ENCODE measurements around the gene SCARB2. TPM values are rescaled to one million over a fixed set of nuclear protein-coding genes. Genes with fewer than 3 reads are reported as not detected.

SCARB2 gene
- total RNA-seq, 2 experiments from 2014 or later = 4.1 to 5.1 TPM

GRCh38 chr4:76175336-76175735 is 38.3 kb downstream of the SCARB2 start:
- CTCF ChIA-PET = interaction anchor here (1.8 kb wide), 1 partner anchor 203 kb away, joined by 5 read pairs; no protein-coding TSS in a partner anchor
- POLR2A ChIA-PET = no interaction called here

- CTCF ChIA-PET = interaction anchor here (1.8 kb wide), 1 partner anchor 204 kb away, joined by 5 read pairs; no protein-coding TSS in a partner anchor
These were observed 39.4 kb downstream of the SCARB2 start for GRCh38 chr4:76174216-76174615.

DNA sequence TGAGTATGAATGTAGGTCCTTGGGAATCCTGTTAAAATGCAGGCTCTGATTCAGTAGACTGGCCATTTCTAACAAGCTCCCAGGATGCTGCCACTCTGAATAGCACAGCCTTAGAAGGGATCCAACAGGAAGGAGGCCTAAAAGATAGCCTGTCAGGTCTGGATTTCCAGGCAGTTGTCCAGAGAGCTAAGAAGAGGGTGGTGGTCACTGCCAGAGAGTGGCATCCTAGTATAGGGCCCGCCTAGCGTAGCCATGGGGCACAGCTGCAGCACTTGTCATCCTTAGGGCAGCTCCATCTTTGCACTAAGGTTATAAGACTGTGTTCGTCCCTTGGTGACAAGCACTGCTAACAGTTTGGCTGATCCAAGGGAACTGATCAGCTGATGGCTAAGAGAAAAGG is 44.9 kb downstream of the SCARB2 start:
- CTCF ChIA-PET = interaction anchor here (2.3 kb wide), 1 partner anchor 11 kb away, joined by 5 read pairs; no protein-coding TSS in a partner anchor
- POLR2A ChIA-PET = no interaction called here

More at GRCh38 chr4:76174216-76174615, 39.4 kb downstream of the SCARB2 start:
- POLR2A ChIA-PET = no interaction called here

GRCh38 chr4:76166480-76166879 is 47.1 kb downstream of the SCARB2 start:
- ChIA-PET CTCF (no interaction called here), POLR2A (no interaction called here)

DNA sequence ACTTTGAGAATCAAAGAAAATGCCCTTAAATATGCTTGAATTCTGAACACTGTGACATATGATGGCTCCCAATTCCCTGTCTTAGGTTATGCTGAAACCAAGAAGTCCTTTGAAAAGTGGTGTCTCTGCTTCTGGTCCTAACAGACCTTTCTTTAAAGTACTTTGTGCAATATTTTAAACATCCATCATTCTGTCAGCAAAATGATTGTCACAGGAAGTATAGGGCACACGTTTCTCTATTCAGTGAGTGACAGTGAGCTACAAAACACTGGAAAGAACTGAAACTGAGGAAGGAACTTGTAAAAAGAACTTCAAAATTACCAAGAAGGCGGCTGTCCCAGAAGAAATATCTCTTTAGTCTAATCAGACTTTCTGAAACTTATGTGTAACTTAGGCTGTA is 53.3 kb downstream of the SCARB2 start:
- ChIA-PET CTCF (no interaction called here), POLR2A (interaction anchor here (0.5 kb wide), 1 partner anchor 16 kb away, joined by 4 read pairs; no protein-coding TSS in a partner anchor)

DNA sequence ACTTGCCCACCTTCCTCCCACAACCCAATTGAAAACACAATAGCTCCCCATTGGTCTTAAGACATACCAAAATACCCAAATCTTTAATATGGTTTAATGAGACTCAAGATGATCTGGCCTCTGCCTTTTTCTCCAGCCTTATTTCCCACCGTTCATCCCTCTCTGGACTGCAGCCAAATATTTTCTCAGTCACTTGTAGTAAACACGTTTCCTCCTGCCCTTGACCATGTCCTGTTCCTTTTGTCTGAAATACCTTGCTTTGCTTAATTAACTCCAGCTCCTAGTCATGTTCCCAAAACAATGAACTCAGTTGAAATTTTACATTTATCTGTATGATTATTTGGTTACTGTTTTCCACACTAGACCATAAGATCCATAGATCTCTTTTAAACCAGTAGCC is 57.0 kb downstream of the SCARB2 start:
- ChIA-PET CTCF (interaction anchor here (1.2 kb wide), 1 partner anchor 23 kb away, joined by 4 read pairs; no protein-coding TSS in a partner anchor), POLR2A (no interaction called here)

GRCh38 chr4:76155979-76156378 is 57.6 kb downstream of the SCARB2 start:
- CTCF ChIA-PET = interaction anchor here (1.2 kb wide), 1 partner anchor 24 kb away, joined by 4 read pairs; no protein-coding TSS in a partner anchor
- POLR2A ChIA-PET = no interaction called here

GRCh38 chr4:76153356-76153755 is 60.3 kb downstream of the SCARB2 start:
- ChIA-PET CTCF (interaction anchor here (1.8 kb wide), 1 partner anchor 26 kb away, joined by 8 read pairs; no protein-coding TSS in a partner anchor), POLR2A (no interaction called here)

DNA sequence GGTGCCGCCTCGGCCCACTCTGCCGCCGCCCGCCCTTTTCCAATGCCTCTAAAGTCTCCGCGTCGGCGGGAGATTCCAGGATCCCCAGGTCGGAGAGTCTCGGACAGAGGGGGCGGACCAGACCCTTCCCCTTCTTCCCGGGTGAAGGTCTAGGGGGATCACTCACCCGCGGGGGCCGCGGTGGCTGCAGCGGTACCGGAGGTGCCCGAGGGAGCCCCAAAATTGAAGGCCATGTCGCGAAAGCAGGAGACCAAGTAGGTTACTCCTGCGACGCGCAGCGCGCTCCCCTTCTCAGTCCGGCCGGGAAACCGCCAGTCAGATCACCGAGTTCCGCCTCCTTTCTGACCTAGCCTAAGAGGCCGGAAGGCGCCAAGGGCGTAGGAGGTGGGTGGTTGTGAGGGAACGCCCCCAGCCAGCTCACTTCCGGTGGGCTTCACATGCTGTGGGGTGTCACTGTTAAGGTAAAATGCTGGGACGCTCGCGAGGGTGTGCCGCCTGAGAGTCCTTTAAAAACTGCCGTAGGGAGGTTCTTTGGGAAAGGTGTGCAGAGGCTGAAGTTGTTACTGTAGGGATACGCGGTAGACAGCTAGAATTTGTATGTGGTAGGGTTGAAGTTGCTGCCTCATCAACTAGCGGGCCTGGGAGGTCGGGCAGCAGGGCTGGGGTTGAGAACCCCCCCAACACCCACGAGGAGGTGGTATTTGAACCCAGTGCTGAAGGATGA is 65.3 kb downstream of the SCARB2 start, which contains the start of gene NUP54:
TSS of gene NUP54 (minus strand) at position 256 of the 724 bp plus-strand sequence. CDS start at position 233, 23 bp downstream.
- POLR2A ChIA-PET = interaction anchor here (0.5 to 0.6 kb wide), 2 partner anchors 158 to 560 kb away, joined by 3 to 4 read pairs; partner anchors contain the start of gene SDAD1
- CTCF ChIA-PET = no interaction called here

GRCh38 chr4:76147454-76148141 is 66.0 kb downstream of the SCARB2 start:
- ChIA-PET CTCF (no interaction called here), POLR2A (interaction anchor here (0.6 kb wide), 1 partner anchor 157 kb away, joined by 3 read pairs; the partner anchor contains the start of gene SDAD1)

DNA sequence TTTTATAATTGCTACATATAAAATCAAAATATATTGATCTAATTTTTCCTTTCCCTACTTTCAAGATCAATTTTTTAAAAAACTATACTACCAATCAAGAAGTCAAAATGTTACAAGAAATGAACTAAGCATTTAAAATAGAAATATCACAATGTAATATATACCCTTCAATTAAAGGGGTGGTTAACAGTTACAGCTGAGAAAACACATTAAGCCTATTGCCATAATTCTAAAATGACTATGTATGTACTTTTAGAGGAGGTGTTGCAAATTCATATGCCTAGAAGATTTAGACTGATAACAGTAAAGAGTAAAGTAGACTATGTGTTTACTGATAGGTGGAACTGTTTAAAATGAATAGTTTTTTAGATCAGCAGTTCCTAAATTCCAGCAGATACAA is 69.1 kb downstream of the SCARB2 start:
- CTCF ChIA-PET = interaction anchor here (0.7 kb wide), 1 partner anchor 72 kb away, joined by 4 read pairs; no protein-coding TSS in a partner anchor

DNA sequence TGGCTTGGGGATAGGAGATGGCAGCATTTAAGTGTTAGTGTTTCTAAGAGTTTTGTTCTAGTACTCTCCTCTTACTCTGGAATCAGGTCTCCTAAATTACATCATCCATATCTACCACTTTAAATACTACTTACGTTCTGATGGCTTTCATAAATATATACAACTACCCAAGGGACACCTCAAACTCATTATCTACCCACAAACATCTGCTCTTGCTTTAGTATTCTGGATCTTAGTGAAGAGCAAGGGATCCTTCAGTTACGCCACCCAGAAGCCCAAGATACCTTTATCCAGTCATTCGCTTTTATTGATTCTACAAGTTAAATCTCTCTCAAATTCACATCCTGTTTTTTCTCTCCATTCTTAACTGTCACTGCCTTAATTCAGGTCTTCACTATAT is 72.4 kb downstream of the SCARB2 start:
- CTCF ChIA-PET = no interaction called here

More for the DNA sequence above, 69.1 kb downstream of the SCARB2 start:
- POLR2A ChIA-PET = no interaction called here

GRCh38 chr4:76127754-76128153 is 85.9 kb downstream of the SCARB2 start:
- CTCF ChIA-PET = no interaction called here
- POLR2A ChIA-PET = no interaction called here

More for the DNA sequence above, 72.4 kb downstream of the SCARB2 start:
- POLR2A ChIA-PET = no interaction called here

GRCh38 chr4:76125816-76126215 is 87.8 kb downstream of the SCARB2 start:
- ChIA-PET CTCF (no interaction called here), POLR2A (no interaction called here)

- POLR2A ChIA-PET = no interaction called here
- CTCF ChIA-PET = interaction anchor here (0.5 to 0.7 kb wide), 3 partner anchors 19 to 530 kb away, joined by 3 to 5 read pairs (median 4); no protein-coding TSS in a partner anchor
These were observed 93.4 kb downstream of the SCARB2 start for GRCh38 chr4:76120199-76120598.

DNA sequence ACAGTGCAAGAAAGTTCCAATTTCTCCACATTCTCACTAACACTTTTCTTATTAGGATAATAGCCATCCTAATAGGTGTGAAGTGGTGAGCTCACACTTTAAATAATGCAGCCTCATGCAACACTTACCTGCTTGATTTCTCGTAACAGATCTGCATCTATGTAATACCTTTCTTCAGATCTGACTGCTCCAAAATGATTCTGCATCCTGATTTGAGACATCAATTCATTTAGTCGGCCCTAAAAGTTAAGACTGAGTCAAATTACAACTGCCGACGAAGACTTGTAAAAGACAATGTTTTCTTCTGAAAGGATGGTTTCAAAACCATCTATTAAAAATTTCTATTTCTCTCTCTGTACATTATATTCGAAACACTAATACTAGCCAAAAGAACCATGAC is 96.1 kb downstream of the SCARB2 start:
- ChIA-PET CTCF (no interaction called here), POLR2A (no interaction called here)

DNA sequence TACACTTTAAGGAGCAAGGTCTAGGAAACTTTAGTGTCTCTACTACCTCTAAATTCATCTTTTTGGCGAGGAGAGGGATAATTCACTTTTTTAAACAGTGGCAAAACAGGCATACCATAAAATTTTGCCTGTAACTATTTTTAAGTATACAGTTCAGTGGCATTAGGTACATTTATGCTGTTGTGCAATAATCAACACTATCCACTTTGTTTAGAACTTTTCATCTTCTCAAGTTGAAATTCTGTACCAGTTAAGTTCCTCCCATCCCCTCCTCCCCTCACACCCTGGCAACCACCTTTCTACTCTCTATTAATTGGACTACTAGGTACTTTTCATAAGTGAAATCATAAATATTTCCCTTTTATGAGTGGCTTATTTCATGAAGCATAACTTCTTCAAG is 96.8 kb downstream of the SCARB2 start:
- ChIA-PET CTCF (no interaction called here), POLR2A (no interaction called here)

Measured in activated CD8-positive, alpha-beta memory T cell treated with anti-CD3 and anti-CD28 coated beads for 36 hours (primary cell).